ENCODE measurements around the gene LRRN2. TPM values are rescaled to one million over a fixed set of nuclear protein-coding genes. Genes with fewer than 3 reads are reported as not detected.

LRRN2 gene
- total and polyA plus RNA-seq, 2 donors (not counting 1 experiment from before 2014, with no cell fraction given): not detected

GRCh38 chr1:204705888-204706837 lies 20.6 kb upstream of the LRRN2 start:
- Histone ChIP-seq H2AFZ (ENCODE audit: low read length) (no peak overlapping the region), H3K4me2 (ENCODE audit: extremely low read depth, insufficient read depth, low read length) (no peak overlapping the region), H3K4me1 (ENCODE audit: control insufficient read depth, extremely low read depth, insufficient read depth, low read length) (no peaks in the 10 kb centered on the region), H3K9ac (ENCODE audit: insufficient read depth, low read length) (no peak overlapping the region), H3K79me2 (ENCODE audit: control insufficient read depth, insufficient read depth, low read length) (no peaks in the 10 kb centered on the region), H3K9me3 (ENCODE audit: control insufficient read depth, insufficient read depth, low read depth, low read length) (no peaks in the 10 kb centered on the region), H3K27me3 (ENCODE audit: control insufficient read depth, insufficient read depth, low read length) (peaks cover 18% of the 10 kb centered on the region), H3K27ac (ENCODE audit: insufficient read depth, low read length) (no peak overlapping the region), H3K4me3 (replicated peaks in 1 of 4; ENCODE audit: control extremely low read depth in 1 of 4, insufficient read depth in 1 of 4, low read depth in 3 of 4, low read length in 4 of 4) (no peak overlapping the region), H4K20me1 (ENCODE audit: control insufficient read depth, extremely low read depth, insufficient read depth, low read length) (no peaks in the 10 kb centered on the region), H3K36me3 (ENCODE audit: control insufficient read depth, insufficient read depth, low read length) (no peaks in the 10 kb centered on the region)
- no peak for TF ChIP-seq CTCF (conservative IDR thresholded peaks at IDR 0.05 in 1 of 2, IDR thresholded peaks at IDR 0.05 in 1 of 2; ENCODE audit: low read depth in 1 of 2, low read length in 2 of 2)
- no peak for TF ChIP-seq EZH2 (IDR thresholded peaks at IDR 0.05; ENCODE audit: low read length, missing control alignments)
- no peak for DNase-seq (ENCODE audit: low read depth in 2 of 2)

GRCh38 chr1:204705493-204705811 lies 19.9 kb upstream of the LRRN2 start:
- Histone ChIP-seq H3K36me3 (ENCODE audit: control insufficient read depth, insufficient read depth, low read length) (no peaks in the 10 kb centered on the region), H4K20me1 (ENCODE audit: control insufficient read depth, extremely low read depth, insufficient read depth, low read length) (no peaks in the 10 kb centered on the region), H3K79me2 (ENCODE audit: control insufficient read depth, insufficient read depth, low read length) (no peaks in the 10 kb centered on the region), H3K9ac (ENCODE audit: insufficient read depth, low read length) (no peak overlapping the region), H3K4me1 (ENCODE audit: control insufficient read depth, extremely low read depth, insufficient read depth, low read length) (no peaks in the 10 kb centered on the region), H3K27me3 (ENCODE audit: control insufficient read depth, insufficient read depth, low read length) (peaks cover 11% of the 10 kb centered on the region), H3K27ac (ENCODE audit: insufficient read depth, low read length) (no peak overlapping the region), H2AFZ (ENCODE audit: low read length) (no peak overlapping the region), H3K9me3 (ENCODE audit: control insufficient read depth, insufficient read depth, low read depth, low read length) (no peaks in the 10 kb centered on the region), H3K4me3 (replicated peaks in 1 of 4; ENCODE audit: control extremely low read depth in 1 of 4, insufficient read depth in 1 of 4, low read depth in 3 of 4, low read length in 4 of 4) (no peak overlapping the region), H3K4me2 (ENCODE audit: extremely low read depth, insufficient read depth, low read length) (no peak overlapping the region)
- no peak for TF ChIP-seq EZH2 (IDR thresholded peaks at IDR 0.05; ENCODE audit: low read length, missing control alignments)
- TF ChIP-seq CTCF (conservative IDR thresholded peaks at IDR 0.05 in 1 of 2, IDR thresholded peaks at IDR 0.05 in 1 of 2; ENCODE audit: low read depth in 1 of 2, low read length in 2 of 2): no peak
- DNase-seq (ENCODE audit: low read depth in 2 of 2): no peak

- Histone ChIP-seq H3K79me2 (ENCODE audit: control insufficient read depth, insufficient read depth, low read length) (no peaks in the 10 kb centered on the region), H3K4me2 (ENCODE audit: extremely low read depth, insufficient read depth, low read length) (no peak overlapping the region), H3K9ac (ENCODE audit: insufficient read depth, low read length) (no peak overlapping the region), H3K27ac (ENCODE audit: insufficient read depth, low read length) (no peak overlapping the region), H3K36me3 (ENCODE audit: control insufficient read depth, insufficient read depth, low read length) (no peaks in the 10 kb centered on the region), H3K4me1 (ENCODE audit: control insufficient read depth, extremely low read depth, insufficient read depth, low read length) (no peaks in the 10 kb centered on the region), H3K4me3 (replicated peaks in 1 of 4; ENCODE audit: control extremely low read depth in 1 of 4, insufficient read depth in 1 of 4, low read depth in 3 of 4, low read length in 4 of 4) (no peak overlapping the region), H4K20me1 (ENCODE audit: control insufficient read depth, extremely low read depth, insufficient read depth, low read length) (no peaks in the 10 kb centered on the region), H3K9me3 (ENCODE audit: control insufficient read depth, insufficient read depth, low read depth, low read length) (no peaks in the 10 kb centered on the region), H2AFZ (ENCODE audit: low read length) (no peak overlapping the region), H3K27me3 (ENCODE audit: control insufficient read depth, insufficient read depth, low read length) (peaks cover 11% of the 10 kb centered on the region)
- TF ChIP-seq EZH2 (IDR thresholded peaks at IDR 0.05; ENCODE audit: low read length, missing control alignments): no peak
- TF ChIP-seq CTCF (conservative IDR thresholded peaks at IDR 0.05 in 1 of 2, IDR thresholded peaks at IDR 0.05 in 1 of 2; ENCODE audit: low read depth in 1 of 2, low read length in 2 of 2): no peak
- DNase-seq (ENCODE audit: low read depth in 2 of 2): no peak
Measured at GRCh38 chr1:204704794-204705492, 19.4 kb upstream of the LRRN2 start.
